ENCODE data around the gene ZNF638.
A peak's percentile ranks its signal among the peaks of the same experiment; 100 is the strongest.

ZNF638 gene

GRCh38 chr2:71478806-71479205 is 147.2 kb downstream of the ZNF638 start:
- DNase-seq = no peak
- ATAC-seq = no peak
- Mint-ChIP-seq H3K4me3 (no peak overlapping the region), H3K4me1 (no peaks in the 10 kb centered on the region), H3K9me3 (no peaks in the 10 kb centered on the region), H3K27me3 (peaks cover under 1% of the 10 kb centered on the region), H3K27ac (peak overlapping the region in 1 of 2 donors; percentile 82)

- DNase-seq (no peak), ATAC-seq (no peak)
- Mint-ChIP-seq H3K9me3 (no peaks in the 10 kb centered on the region), H3K4me1 (no peaks in the 10 kb centered on the region), H3K4me3 (no peak overlapping the region), H3K27ac (no peak overlapping the region), H3K27me3 (no peaks in the 10 kb centered on the region)
Observed at GRCh38 chr2:71479261-71479660, 147.7 kb downstream of the ZNF638 start.

GRCh38 chr2:71481111-71481510 is 149.5 kb downstream of the ZNF638 start:
- Mint-ChIP-seq H3K27me3 (no peaks in the 10 kb centered on the region), H3K27ac (no peak overlapping the region), H3K4me1 (no peaks in the 10 kb centered on the region), H3K9me3 (no peaks in the 10 kb centered on the region), H3K4me3 (no peak overlapping the region)
- no peak for ATAC-seq
- no peak for DNase-seq

GRCh38 chr2:71482055-71482454 is 150.5 kb downstream of the ZNF638 start:
- Mint-ChIP-seq H3K27me3 (no peaks in the 10 kb centered on the region), H3K9me3 (no peaks in the 10 kb centered on the region), H3K4me3 (no peak overlapping the region), H3K4me1 (no peaks in the 10 kb centered on the region), H3K27ac (peak overlapping the region in 1 of 2 donors; percentile 35)
- ATAC-seq (no peak), DNase-seq (no peak)

- no peak overlapping the region for H3K4me3 Mint-ChIP-seq
- H3K9me3 Mint-ChIP-seq = no peaks in the 10 kb centered on the region
- H3K27me3 Mint-ChIP-seq = no peaks in the 10 kb centered on the region
- no peak overlapping the region for H3K27ac Mint-ChIP-seq
- no peaks in the 10 kb centered on the region for H3K4me1 Mint-ChIP-seq
- DNase-seq = no peak
- ATAC-seq = no peak
Observed at GRCh38 chr2:71483246-71483645, 151.7 kb downstream of the ZNF638 start.

DNA sequence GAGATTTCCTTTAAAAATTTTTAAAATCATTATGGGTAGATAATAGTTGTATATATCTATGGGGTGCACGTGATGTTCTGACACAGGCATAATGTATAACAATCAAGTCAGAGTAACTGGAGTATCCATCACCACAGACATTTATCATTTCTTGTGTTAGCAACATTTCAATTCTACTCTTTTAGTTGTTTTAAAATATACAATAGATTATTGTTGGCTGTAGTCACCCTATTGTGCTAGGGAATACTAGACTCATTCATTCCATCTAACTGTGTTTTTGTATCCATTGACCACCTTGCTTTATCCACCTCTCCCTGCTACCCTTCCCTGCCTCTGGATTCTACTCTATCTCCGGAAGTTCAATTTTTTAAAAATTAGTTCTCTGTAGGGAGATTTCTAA is 152.8 kb downstream of the ZNF638 start:
- Mint-ChIP-seq H3K27ac (no peak overlapping the region), H3K27me3 (peaks cover 8% of the 10 kb centered on the region), H3K4me3 (no peak overlapping the region), H3K4me1 (no peaks in the 10 kb centered on the region), H3K9me3 (no peaks in the 10 kb centered on the region)
- no peak for ATAC-seq
- DNase-seq = no peak
